ENCODE measurements around the gene OLFM3. TPM values are rescaled to one million over a fixed set of nuclear protein-coding genes. Genes with fewer than 3 reads are reported as not detected.

OLFM3 gene
- total and polyA plus RNA-seq, 3 donors from 2014 or later, result 0.56 TPM; not detected in 2

- Histone ChIP-seq H3K4me3 (no peak overlapping the region), H3K9me3 (no peaks in the 10 kb centered on the region), H3K4me1 (no peaks in the 10 kb centered on the region), H3K36me3 (ENCODE audit: low read depth, missing control alignments) (no peaks in the 10 kb centered on the region), H3K27ac (no peak overlapping the region), H3K27me3 (no peaks in the 10 kb centered on the region)
- WGBS, 2 donors, result 71 to 72% methylated on average over 5 of the region's 5 CpGs
- TF ChIP-seq POLR2A (IDR thresholded peaks at IDR 0.05), result no peak
- TF ChIP-seq CTCF (IDR thresholded peaks at IDR 0.05), result no peak
- intact Hi-C loops (cut with DNase I; ENCODE audit: low total_unique reads), result no loop called here
- DNase-seq, result no peak
Observed at GRCh38 chr1:101843160-101843559, 153.6 kb downstream of the OLFM3 start.

- no peaks in the 10 kb centered on the region for H3K27me3 ChIP-seq
- no peaks in the 10 kb centered on the region for H3K36me3 ChIP-seq (ENCODE audit: low read depth, missing control alignments)
- WGBS, 2 donors, result 93 to 99% methylated on average over 4 of the region's 4 CpGs
- intact Hi-C loops (cut with DNase I; ENCODE audit: low total_unique reads), result no loop called here
- H3K4me1 ChIP-seq, result no peaks in the 10 kb centered on the region
- H3K27ac ChIP-seq, result no peak overlapping the region
- TF ChIP-seq POLR2A (IDR thresholded peaks at IDR 0.05), result no peak
- TF ChIP-seq CTCF (IDR thresholded peaks at IDR 0.05), result no peak
- H3K9me3 ChIP-seq, result no peaks in the 10 kb centered on the region
- no peak for DNase-seq
- no peak overlapping the region for H3K4me3 ChIP-seq
Observed at GRCh38 chr1:101841824-101842223, 154.9 kb downstream of the OLFM3 start.

DNA sequence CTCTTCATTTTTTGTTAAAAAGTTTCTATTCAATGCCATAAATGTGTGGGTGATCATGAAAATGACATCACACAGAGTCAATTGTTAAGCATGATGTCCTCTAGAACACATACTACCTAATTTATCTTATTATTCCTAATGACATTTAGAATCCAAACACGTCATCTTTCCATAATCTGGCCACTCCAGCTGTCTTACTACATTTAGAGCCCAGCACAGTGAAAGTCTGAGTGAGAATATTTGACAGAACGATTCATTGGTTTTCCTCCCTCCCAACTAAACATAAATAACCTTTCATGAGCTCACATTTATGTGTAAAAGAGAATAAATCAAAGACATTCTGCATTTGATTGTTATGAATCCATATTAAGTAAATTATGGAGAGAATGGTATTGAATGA is 160.7 kb downstream of the OLFM3 start:
- Histone ChIP-seq H3K27ac (no peak overlapping the region), H3K27me3 (no peaks in the 10 kb centered on the region), H3K9me3 (no peaks in the 10 kb centered on the region), H3K4me3 (no peak overlapping the region), H3K4me1 (no peaks in the 10 kb centered on the region), H3K36me3 (ENCODE audit: low read depth, missing control alignments) (no peaks in the 10 kb centered on the region)
- no peak for DNase-seq
- intact Hi-C loops (cut with DNase I; ENCODE audit: low total_unique reads), result no loop called here
- WGBS, 2 donors, result 37 to 55% methylated on average over 2 of the region's 2 CpGs
- TF ChIP-seq POLR2A (IDR thresholded peaks at IDR 0.05), result no peak
- no peak for TF ChIP-seq CTCF (IDR thresholded peaks at IDR 0.05)

GRCh38 chr1:101833312-101833711 is 163.4 kb downstream of the OLFM3 start:
- no peak overlapping the region for H3K27ac ChIP-seq
- TF ChIP-seq CTCF (IDR thresholded peaks at IDR 0.05), result no peak
- TF ChIP-seq POLR2A (IDR thresholded peaks at IDR 0.05), result no peak
- H3K36me3 ChIP-seq (ENCODE audit: low read depth, missing control alignments), result no peaks in the 10 kb centered on the region
- no peak for DNase-seq
- 67 to 71% methylated on average over 4 of the region's 4 CpGs for WGBS, 2 donors
- no peaks in the 10 kb centered on the region for H3K4me1 ChIP-seq
- intact Hi-C loops (cut with DNase I; ENCODE audit: low total_unique reads), result no loop called here
- no peaks in the 10 kb centered on the region for H3K27me3 ChIP-seq
- H3K4me3 ChIP-seq, result no peak overlapping the region
- H3K9me3 ChIP-seq, result no peaks in the 10 kb centered on the region

DNA sequence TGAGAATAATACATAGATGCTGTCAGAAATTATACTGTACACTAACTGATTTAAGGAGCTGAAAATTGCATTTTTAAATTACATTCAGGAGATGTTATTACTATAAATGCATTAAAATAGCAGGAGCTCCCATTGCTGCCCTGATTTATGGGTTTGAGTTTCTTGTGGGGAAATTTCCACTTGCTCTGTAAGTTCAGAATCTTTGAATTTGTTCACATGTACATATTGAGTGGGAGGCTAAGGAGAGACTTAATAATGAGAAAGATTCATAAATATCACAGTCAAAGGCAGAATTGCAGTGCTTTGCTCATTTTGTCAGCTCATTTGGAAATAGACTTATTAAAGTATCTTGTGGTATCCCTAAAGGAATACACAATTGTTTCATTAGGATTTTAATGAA is 170.3 kb downstream of the OLFM3 start:
- no peak for TF ChIP-seq POLR2A (IDR thresholded peaks at IDR 0.05)
- TF ChIP-seq CTCF (IDR thresholded peaks at IDR 0.05), result no peak
- no peak overlapping the region for H3K4me3 ChIP-seq
- no peaks in the 10 kb centered on the region for H3K27me3 ChIP-seq
- no peaks in the 10 kb centered on the region for H3K9me3 ChIP-seq
- no peaks in the 10 kb centered on the region for H3K36me3 ChIP-seq (ENCODE audit: low read depth, missing control alignments)
- no peak for DNase-seq
- no peaks in the 10 kb centered on the region for H3K4me1 ChIP-seq
- intact Hi-C loops (cut with DNase I; ENCODE audit: low total_unique reads), result no loop called here
- H3K27ac ChIP-seq, result no peak overlapping the region
